ENCODE data around the gene CDYL. TPM values are rescaled to one million over a fixed set of nuclear protein-coding genes. Genes with fewer than 3 reads are reported as not detected.
"Not testable (repeated sequence)": the region's sequence is repeated elsewhere in the genome, so short reads cannot be mapped to it uniquely, and the experiment has no call there.

The CDYL gene
- total RNA-seq, 1 experiment from 2014 or later = 13.0 TPM

- DNase-seq (ENCODE audit: low read depth) = no peak
Measured at GRCh38 chr6:4844108-4844507, 67.9 kb downstream of the CDYL start.

- DNase-seq (ENCODE audit: low read depth) = no peak
Measured at GRCh38 chr6:4846387-4846786, 70.2 kb downstream of the CDYL start.

DNA sequence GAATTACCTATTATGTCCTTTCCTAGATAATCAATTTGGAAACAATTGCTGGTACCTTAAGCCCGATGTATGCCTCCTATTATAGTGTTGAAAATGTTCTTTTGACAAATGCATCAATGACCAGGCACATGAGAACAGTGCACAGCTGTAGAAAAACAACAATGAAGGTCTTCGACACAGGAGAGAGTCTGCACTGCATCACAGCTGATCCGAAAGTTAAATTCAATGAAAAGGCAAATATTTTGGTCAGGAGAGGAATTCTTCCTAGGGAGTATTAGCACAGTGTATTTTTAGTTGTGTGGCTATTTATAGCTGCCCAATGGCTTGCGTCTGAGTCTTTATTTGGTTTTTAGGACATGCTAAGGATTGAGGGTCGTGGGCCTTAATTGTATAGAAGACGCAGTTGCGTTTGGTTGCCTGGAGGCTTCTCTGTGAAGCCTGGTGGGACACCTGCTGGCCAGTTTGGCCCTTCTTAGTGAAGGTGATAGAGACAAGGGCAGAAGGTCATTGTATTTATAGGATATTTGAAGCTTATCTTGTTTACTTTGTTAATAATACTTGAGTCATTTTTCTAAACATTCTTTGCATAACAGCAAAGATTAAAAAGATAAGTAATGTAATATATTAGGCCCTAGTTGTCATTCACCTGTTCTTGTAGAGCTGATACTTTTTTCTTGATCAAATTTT, 72.3 kb downstream of the CDYL start:
- no peak for DNase-seq (ENCODE audit: low read depth)

- no peak for DNase-seq (ENCODE audit: low read depth)
Measured at GRCh38 chr6:4849226-4850022, 73.2 kb downstream of the CDYL start.

GRCh38 chr6:4851035-4851434, 74.8 kb downstream of the CDYL start:
- DNase-seq (ENCODE audit: low read depth) = no peak

DNA sequence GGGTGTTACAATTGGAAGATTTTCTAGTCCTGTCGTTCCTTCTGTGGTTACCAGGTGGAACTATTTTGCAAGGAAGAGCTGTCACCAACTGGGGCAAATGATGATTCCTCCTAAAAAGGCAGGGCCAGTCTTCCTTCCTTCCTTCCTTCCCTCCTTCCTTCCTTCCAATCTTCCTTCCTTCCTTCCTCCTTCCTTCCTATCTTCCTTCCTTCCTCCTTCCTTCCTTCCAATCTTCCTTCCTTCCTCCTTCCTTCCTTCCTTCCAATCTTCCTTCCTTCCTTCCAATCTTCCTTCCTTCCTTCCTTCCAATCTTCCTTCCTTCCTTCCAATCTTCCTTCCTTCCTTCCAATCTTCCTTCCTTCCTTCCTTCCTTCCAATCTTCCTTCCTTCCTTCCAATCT, 76.0 kb downstream of the CDYL start:
- DNase-seq (ENCODE audit: low read depth) = not testable (repeated sequence)

DNA sequence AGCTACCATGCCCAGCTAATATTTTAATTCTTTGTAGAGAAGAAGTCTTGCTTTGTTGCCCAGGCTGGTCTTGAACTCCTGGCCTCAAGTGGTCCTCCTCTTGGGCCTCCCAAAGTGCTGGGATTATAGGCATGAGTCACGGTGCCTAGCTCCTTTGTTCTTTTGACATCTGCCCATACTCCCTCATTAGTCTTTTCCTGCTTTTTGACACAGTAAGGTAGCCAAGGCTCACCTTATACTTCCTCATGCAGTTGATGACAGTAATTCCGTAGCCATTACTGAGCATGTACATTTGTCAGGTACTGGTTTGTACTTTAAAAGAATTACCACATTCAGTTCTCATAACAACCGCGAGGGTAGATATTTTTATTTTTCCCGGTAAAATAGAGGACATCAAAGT, 76.7 kb downstream of the CDYL start:
- DNase-seq (ENCODE audit: low read depth) = no peak

DNA sequence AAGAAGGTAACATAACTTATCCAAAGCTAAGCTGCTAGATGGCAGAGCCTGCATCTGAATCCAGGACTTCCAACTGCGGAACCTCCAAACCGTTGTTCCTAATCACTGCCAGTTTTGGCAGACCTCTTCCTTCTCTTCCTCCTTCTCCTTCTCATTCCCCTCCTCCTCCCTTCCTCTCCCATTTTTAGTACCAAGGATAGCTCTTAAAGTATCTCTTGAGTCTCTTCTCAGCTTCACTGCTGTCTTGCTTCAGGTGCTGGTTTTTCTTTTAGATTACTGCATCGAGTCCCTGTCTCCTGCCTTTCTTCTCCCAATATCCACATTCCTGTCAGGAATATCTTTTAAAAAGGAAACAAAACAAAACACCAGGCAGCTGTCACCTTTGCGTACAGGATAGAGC, 77.1 kb downstream of the CDYL start:
- no peak for DNase-seq (ENCODE audit: low read depth)

DNA sequence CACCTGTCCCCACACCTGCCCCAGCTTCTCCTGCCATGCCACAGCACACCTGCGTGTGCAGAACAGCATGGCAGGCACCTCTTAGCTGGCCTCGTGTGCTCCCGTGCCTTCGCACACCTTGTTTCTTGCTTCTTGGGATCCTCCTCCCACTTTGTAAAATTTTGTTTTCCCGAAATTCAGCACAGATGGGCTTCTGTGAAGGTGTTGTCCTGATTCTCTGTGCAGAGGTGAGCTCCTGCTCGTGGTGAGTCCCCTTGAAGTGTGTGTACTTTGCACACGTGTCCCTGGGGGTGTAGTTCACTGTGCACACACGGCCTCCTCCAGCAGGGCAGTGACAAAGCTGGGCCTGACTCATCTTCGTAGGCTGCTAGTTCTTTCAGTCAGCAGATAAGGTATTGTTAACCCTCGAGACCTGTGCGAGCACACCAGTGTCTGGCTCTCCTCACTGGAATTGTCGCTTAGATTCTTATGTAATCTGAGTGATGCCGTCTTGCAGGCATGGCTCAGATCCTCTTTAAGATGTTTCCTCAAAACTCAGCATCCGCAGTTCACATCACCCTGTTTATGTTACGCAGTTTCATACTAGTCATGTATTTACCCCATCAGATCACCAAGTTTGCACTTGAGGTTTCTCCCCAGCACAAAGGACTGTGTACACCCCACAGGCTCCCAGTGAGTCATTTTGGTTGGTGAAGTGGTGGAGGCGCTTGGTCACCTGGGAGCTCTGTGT, 77.7 kb downstream of the CDYL start:
- no peak for DNase-seq (ENCODE audit: low read depth)

- DNase-seq (ENCODE audit: low read depth) = no peak
Measured at GRCh38 chr6:4856785-4857184, 80.6 kb downstream of the CDYL start.

GRCh38 chr6:4858194-4859015, 82.2 kb downstream of the CDYL start:
- no peak for DNase-seq (ENCODE audit: low read depth)

GRCh38 chr6:4860387-4860786, 84.2 kb downstream of the CDYL start:
- no peak for DNase-seq (ENCODE audit: low read depth)

- DNase-seq (ENCODE audit: low read depth) = no peak
Measured at GRCh38 chr6:4861564-4861963, 85.4 kb downstream of the CDYL start.

DNA sequence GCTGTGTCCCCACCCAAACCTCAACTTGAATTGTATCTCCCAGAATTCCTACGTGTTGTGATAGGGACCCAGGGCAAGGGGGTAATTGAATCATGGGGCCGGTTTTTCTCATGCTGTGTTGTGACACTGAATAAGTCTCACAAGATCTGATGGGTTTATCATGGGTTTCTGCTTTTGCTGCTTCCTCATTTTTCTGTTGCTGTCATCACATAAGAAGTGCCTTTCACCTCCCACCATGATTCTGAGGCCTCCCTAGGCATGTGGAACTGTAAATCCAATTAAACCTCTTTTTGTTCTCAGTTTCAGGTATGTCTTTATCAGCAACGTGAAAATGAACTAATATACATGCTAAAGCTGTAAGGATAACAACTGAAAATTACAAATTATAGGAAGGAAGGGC, 88.3 kb downstream of the CDYL start:
- no peak for DNase-seq (ENCODE audit: low read depth)

DNA sequence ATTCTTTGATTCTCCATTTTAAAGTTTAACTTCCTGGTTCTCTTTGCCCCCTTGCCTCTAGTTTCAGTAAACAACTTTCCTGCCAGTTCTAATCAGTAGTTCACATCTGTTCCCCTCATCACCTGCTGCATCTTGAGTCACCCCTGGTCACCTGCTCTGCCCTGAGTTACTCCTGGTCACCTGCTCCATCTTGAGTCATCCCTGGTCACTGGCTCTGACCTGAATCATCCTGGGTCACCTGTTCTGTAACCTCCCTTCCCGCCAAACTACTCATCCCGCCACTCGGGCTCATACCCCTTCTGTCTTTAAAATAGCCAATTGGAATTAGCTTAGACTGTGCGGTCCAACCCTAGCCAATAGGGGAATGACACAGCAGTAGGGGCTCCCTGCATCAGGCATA, 88.8 kb downstream of the CDYL start:
- peak; percentile 56 for DNase-seq (ENCODE audit: low read depth)

GRCh38 chr6:4870821-4871494, 94.8 kb downstream of the CDYL start:
- peak; percentile 26 for DNase-seq (ENCODE audit: low read depth)

- DNase-seq (ENCODE audit: low read depth) = no peak
Measured at GRCh38 chr6:4871825-4872224, 95.6 kb downstream of the CDYL start.

- peak; percentile 22 for DNase-seq (ENCODE audit: low read depth)
Measured at GRCh38 chr6:4872841-4873240, 96.6 kb downstream of the CDYL start.

GRCh38 chr6:4873928-4874327, 97.7 kb downstream of the CDYL start:
- no peak for DNase-seq (ENCODE audit: low read depth)

GRCh38 chr6:4879741-4880275, 103.6 kb downstream of the CDYL start:
- peak; percentile 42 for DNase-seq (ENCODE audit: low read depth)

GRCh38 chr6:4880363-4880762, 104.2 kb downstream of the CDYL start:
- DNase-seq (ENCODE audit: low read depth) = no peak
